Immature natural killer cell (primary cell): ENCODE results near the gene TERF2IP. TPM values are rescaled to one million over a fixed set of nuclear protein-coding genes. Genes with fewer than 3 reads are reported as not detected.

ENCODE experiments used
- DNase-seq, 3 donors: peaks; one replicate each; pipeline ENCODE4 v3.0.0; 2022; ENCODE audit warnings: mixed read lengths in 1 of 3
- H3K27ac Mint-ChIP-seq, 6 donors: one replicate each; pipeline ENCODE4 v1.8.0; 2020; ENCODE audit warnings: mixed read lengths in 6 of 6, mild to moderate bottlenecking in 5 of 6, inconsistent platforms in 4 of 6, moderate library complexity in 3 of 6
- H3K27me3 Mint-ChIP-seq, 3 donors: one replicate each; pipeline ENCODE4 v1.8.0; 2020 to 2021; ENCODE audit warnings: low read depth in 3 of 3, mild to moderate bottlenecking in 3 of 3, mixed read lengths in 3 of 3, moderate library complexity in 3 of 3, inconsistent platforms in 1 of 3
- H3K36me3 Mint-ChIP-seq, 3 donors: one replicate each; pipeline ENCODE4 v1.8.0; 2020; ENCODE audit warnings: mixed read lengths in 3 of 3, inconsistent platforms in 2 of 3, mild to moderate bottlenecking in 2 of 3
- H3K4me1 Mint-ChIP-seq, 2 donors: one replicate each; pipeline ENCODE4 v1.8.0; 2020; ENCODE audit warnings: inconsistent platforms in 2 of 2, mild to moderate bottlenecking in 2 of 2, mixed read lengths in 2 of 2, moderate library complexity in 1 of 2
- H3K4me3 Mint-ChIP-seq, 5 donors: one replicate each; pipeline ENCODE4 v1.8.0; 2020; ENCODE audit warnings: mild to moderate bottlenecking in 5 of 5, mixed read lengths in 5 of 5, inconsistent platforms in 3 of 5, moderate library complexity in 3 of 5
- H3K9me3 Mint-ChIP-seq, 6 donors: one replicate each; pipeline ENCODE4 v1.8.0; 2020; ENCODE audit warnings: mild to moderate bottlenecking in 6 of 6, mixed read lengths in 6 of 6, inconsistent platforms in 4 of 6, moderate library complexity in 3 of 6
- polyA plus RNA-seq, 3 donors: library from polyadenylated mRNA; unstranded; fragments of 300-500 nt; fragmentation: Illumina TruSeq; gene quantifications; one replicate each; pipeline ENCODE4 v1.2.3, GENCODE V29; 2021

Gene TERF2IP
- 100 to 1,000 TPM; 118 to 179 (median 152) TPM for polyA plus RNA-seq

GRCh38 chr16:75647492-75648264 is at the start of gene TERF2IP, which contains the start of gene KARS1:
Gene TERF2IP (plus strand): TSS chr16:75647773. CDS start chr16:75647883, 110 bp downstream.
Gene KARS1 (minus strand): TSS chr16:75647665. CDS start chr16:75647639, 26 bp downstream.
- peak within 1 kb of the TSS; percentile 98 to 100 (median 99) for H3K4me3 Mint-ChIP-seq
- no peaks in the 10 kb centered on the region for H3K9me3 Mint-ChIP-seq
- peak within 1 kb of the TSS; percentile 96 to 99 (median 98) for H3K27ac Mint-ChIP-seq
- DNase-seq, result peak; percentile 95 to 96 (median 95)
- peaks cover 62 to 76% of the 10 kb centered on the region in 2 donors for H3K4me1 Mint-ChIP-seq
- H3K27me3 Mint-ChIP-seq, result peaks cover 7 to 16% (median 14%) of the 10 kb centered on the region in 3 donors
- peaks cover 6 to 9% (median 8%) of the 10 kb centered on the region in 3 donors for H3K36me3 Mint-ChIP-seq

DNA sequence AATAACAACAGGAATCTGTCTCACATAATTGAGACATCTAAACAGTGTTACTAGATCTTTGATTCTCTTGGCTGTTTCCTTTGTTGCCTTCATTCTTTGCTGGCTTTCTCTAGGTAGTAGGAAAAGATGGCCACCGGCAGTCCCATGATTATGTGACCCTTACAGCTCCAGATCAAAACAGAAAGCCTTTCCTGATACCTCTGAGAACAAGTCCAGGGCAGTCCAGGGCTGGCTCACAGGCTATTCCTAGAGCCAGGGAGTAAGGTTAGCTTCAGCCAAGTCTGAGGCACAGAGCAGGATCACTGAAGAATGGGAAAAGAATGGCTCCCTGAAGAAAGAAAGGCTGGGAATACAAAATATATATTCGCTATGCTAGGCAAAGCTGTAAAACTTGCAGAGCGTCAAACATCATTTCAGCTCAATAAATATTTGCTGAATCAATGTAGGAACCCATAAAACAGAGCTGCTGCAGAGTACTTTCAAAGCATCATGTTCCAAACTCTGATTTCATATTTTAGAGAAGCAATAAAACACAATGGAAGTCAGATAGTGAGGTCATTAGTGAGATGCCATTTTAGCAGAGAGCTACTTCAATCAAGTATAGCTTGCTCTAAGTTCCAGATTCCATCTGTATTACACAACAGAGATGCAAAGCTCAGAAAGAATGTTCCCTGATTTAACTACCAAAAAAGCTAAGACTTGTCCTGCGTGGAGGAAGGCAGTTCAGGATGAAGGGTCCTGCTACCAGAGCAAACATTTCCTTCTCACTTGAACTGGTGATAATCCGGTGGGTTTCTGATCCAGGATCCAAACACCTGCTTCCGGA is 47.9 kb upstream of the TERF2IP start:
- H3K9me3 Mint-ChIP-seq, result no peaks in the 10 kb centered on the region
- H3K4me3 Mint-ChIP-seq, result no peak overlapping the region
- no peak overlapping the region for H3K27ac Mint-ChIP-seq
- DNase-seq, result no peak
- H3K36me3 Mint-ChIP-seq, result peaks cover 36 to 59% (median 48%) of the 10 kb centered on the region in 3 donors
- H3K4me1 Mint-ChIP-seq, result no peaks in the 10 kb centered on the region
- H3K27me3 Mint-ChIP-seq, result no peaks in the 10 kb centered on the region

DNA sequence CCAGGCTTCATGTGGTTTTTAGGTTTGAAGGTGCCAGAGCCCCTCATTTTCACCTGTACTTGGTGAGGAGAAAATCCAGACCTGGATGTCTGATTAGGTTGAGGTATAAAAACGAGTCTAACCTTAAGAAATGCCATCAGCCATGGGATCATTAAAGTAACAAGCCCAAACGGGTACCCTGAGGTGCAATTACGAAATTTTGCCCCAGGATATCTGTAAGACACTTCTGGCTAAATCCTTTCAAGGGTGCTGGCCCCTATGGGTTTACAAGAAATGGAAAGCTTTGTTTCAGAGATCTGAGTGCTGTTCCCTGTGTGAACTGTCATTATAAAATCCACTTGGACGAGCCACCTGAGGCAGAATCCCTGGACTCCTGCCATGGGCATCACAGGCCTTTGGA is 44.3 kb upstream of the TERF2IP start:
- H3K36me3 Mint-ChIP-seq, result peaks cover 23 to 49% (median 28%) of the 10 kb centered on the region in 3 donors
- H3K4me3 Mint-ChIP-seq, result no peak overlapping the region
- no peaks in the 10 kb centered on the region for H3K9me3 Mint-ChIP-seq
- no peak overlapping the region for H3K27ac Mint-ChIP-seq
- no peaks in the 10 kb centered on the region for H3K4me1 Mint-ChIP-seq
- no peak for DNase-seq
- H3K27me3 Mint-ChIP-seq, result no peaks in the 10 kb centered on the region

GRCh38 chr16:75606507-75606906 is 41.1 kb upstream of the TERF2IP start:
- H3K27me3 Mint-ChIP-seq, result no peaks in the 10 kb centered on the region
- H3K9me3 Mint-ChIP-seq, result no peaks in the 10 kb centered on the region
- H3K4me1 Mint-ChIP-seq, result no peaks in the 10 kb centered on the region
- H3K4me3 Mint-ChIP-seq, result no peak overlapping the region
- DNase-seq, result no peak
- no peak overlapping the region for H3K27ac Mint-ChIP-seq
- peaks cover 11 to 34% (median 17%) of the 10 kb centered on the region in 3 donors for H3K36me3 Mint-ChIP-seq

DNA sequence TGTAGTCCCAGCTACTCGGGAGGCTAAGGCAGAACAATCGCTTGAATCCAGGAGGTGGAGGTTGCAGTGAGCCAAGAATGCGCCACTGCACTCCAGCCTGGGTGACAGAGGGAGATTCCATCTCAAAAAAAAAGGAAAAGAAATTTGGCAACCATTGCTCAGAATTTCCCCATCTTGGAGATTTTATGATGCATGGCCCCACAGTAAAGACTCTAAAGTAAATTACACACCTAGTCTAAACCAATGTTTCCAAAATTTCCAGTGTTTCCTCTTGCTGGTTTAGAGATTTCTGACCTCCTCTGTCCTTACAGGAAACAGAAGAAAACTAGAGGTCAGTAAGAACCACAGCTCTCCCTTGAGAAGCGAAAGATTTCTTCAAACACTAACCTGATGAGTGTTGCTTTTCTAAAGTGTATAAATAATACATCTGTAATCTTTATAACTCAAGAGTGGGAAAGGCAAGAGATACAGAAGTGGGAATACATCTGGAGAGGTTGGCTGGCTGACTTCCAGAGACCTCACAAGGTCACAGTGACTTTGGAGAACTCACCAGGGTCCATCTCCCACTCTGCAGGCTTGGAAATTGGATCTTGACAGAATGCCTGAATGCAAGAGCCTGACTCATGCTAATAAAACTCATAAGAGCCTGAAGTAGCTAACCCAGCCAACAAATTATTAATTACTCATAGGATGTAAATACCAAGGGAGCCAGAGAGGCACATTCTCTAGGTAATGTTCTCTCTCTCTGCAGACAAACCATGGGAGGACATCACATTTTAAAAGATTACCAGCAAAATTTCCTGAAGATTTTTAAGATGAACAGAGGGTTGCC is 33.3 kb upstream of the TERF2IP start:
- Mint-ChIP-seq H3K27ac (no peak overlapping the region), H3K4me3 (no peak overlapping the region), H3K27me3 (peaks cover 0 to 1% (median 0%) of the 10 kb centered on the region in 3 donors), H3K4me1 (peaks cover 0 to 3% of the 10 kb centered on the region in 2 donors), H3K36me3 (peaks cover 15 to 46% (median 18%) of the 10 kb centered on the region in 3 donors), H3K9me3 (no peaks in the 10 kb centered on the region)
- DNase-seq, result no peak

GRCh38 chr16:75615619-75616018 is 32.0 kb upstream of the TERF2IP start:
- H3K4me3 Mint-ChIP-seq, result no peak overlapping the region
- no peaks in the 10 kb centered on the region for H3K9me3 Mint-ChIP-seq
- no peak for DNase-seq
- peaks cover 4 to 5% of the 10 kb centered on the region in 2 donors for H3K4me1 Mint-ChIP-seq
- H3K36me3 Mint-ChIP-seq, result peaks cover 15 to 51% (median 23%) of the 10 kb centered on the region in 3 donors
- H3K27me3 Mint-ChIP-seq, result peaks cover 0 to 4% (median 1%) of the 10 kb centered on the region in 3 donors
- H3K27ac Mint-ChIP-seq, result peak overlapping the region in 1 of 6 donors; percentile 75

DNA sequence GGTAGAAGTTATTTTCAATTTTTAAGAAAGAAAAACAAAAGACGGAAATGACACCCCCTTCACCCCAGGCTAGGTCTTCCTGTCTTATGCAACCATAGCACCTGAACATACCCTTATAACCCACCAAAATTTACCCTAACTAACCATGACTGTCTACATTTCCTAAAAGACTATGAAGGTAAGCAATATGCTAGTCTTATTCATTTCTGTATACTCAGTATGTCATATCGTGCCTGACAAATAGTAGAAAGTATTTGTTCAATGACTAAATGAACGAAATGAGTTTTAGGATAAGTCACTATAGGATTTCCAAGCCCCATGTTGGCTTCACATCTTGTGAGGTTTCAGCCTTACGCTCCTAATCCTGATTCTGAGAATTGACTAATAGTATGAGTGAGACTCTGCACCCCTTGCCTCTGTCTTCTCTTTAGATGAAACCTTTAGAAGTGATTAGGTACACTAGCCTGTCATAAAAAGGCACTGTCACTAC is 31.0 kb upstream of the TERF2IP start:
- DNase-seq, result no peak
- peaks cover 0 to 4% (median 1%) of the 10 kb centered on the region in 3 donors for H3K27me3 Mint-ChIP-seq
- no peaks in the 10 kb centered on the region for H3K9me3 Mint-ChIP-seq
- peaks cover 12 to 15% of the 10 kb centered on the region in 2 donors for H3K4me1 Mint-ChIP-seq
- H3K4me3 Mint-ChIP-seq, result peak overlapping the region in 1 of 5 donors; percentile 7
- H3K36me3 Mint-ChIP-seq, result peaks cover 15 to 53% (median 23%) of the 10 kb centered on the region in 3 donors
- H3K27ac Mint-ChIP-seq, result peak overlapping the region in 4 of 6 donors; percentile 50 to 75 (median 64)

- Mint-ChIP-seq H3K4me3 (no peak overlapping the region), H3K27ac (no peak overlapping the region), H3K36me3 (peaks cover 15 to 52% (median 23%) of the 10 kb centered on the region in 3 donors)
Observed at GRCh38 chr16:75617121-75617520, 30.5 kb upstream of the TERF2IP start.

GRCh38 chr16:75618780-75619179 is 28.8 kb upstream of the TERF2IP start:
- H3K4me1 Mint-ChIP-seq, result peaks cover 29 to 36% of the 10 kb centered on the region in 2 donors
- H3K9me3 Mint-ChIP-seq, result no peaks in the 10 kb centered on the region
- DNase-seq, result no peak
- peaks cover 5 to 11% (median 9%) of the 10 kb centered on the region in 3 donors for H3K27me3 Mint-ChIP-seq
- peaks cover 9 to 42% (median 16%) of the 10 kb centered on the region in 3 donors for H3K36me3 Mint-ChIP-seq
- H3K4me3 Mint-ChIP-seq, result no peak overlapping the region
- H3K27ac Mint-ChIP-seq, result peak overlapping the region in 2 of 6 donors; percentile 15 to 17

More at GRCh38 chr16:75617121-75617520, 30.5 kb upstream of the TERF2IP start:
- DNase-seq, result no peak
- peaks cover 18 to 20% of the 10 kb centered on the region in 2 donors for H3K4me1 Mint-ChIP-seq
- peaks cover 0 to 6% (median 1%) of the 10 kb centered on the region in 3 donors for H3K27me3 Mint-ChIP-seq
- no peaks in the 10 kb centered on the region for H3K9me3 Mint-ChIP-seq

DNA sequence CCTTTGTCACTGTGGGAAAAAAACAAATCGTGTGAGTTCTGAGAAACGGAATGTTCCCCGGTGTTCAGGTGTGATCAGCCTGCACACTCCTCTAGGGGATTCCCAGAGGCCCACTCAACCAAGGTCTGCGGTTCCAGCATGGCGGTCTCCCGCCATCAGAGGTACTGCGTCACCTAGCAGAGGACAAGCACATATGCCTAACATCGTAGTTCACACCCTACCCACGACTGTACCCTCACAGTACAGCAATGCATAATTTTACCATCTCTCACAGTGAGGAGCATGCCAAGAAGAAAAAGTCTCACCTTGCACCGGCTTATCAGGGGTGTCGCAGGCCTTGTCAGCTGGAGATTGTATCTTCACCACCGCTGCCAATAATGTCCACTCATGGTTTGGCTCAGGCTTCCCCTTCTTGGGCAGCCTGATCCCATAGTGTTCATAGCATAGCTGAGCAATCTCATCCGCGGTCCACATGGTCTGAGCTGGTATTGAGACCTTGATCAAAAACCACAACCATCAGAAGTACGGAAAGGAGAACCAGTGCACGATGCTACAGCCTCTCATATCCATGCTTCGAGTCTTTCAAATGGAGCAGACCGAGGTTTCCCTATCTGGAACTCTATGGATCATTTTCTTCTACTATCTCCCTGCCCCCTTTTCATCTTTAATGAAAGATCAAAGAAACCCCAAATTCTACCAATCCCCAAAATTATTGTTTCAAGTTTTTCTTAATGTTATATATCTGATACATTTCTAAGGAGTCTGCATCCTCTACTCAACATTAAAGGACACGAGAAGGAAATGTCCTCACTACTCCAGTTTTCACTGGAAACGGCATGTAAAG is 27.0 kb upstream of the TERF2IP start:
- Mint-ChIP-seq H3K27ac (peak overlapping the region; percentile 21 to 98 (median 84)), H3K27me3 (peaks cover 5 to 15% (median 9%) of the 10 kb centered on the region in 3 donors), H3K4me1 (peaks cover 29 to 42% of the 10 kb centered on the region in 2 donors), H3K9me3 (no peaks in the 10 kb centered on the region), H3K4me3 (peak overlapping the region in 2 of 5 donors; percentile 25 to 59), H3K36me3 (peaks cover 9 to 31% (median 10%) of the 10 kb centered on the region in 3 donors)
- peak in 2 of 3 donors; percentile 15 to 75 for DNase-seq

DNA sequence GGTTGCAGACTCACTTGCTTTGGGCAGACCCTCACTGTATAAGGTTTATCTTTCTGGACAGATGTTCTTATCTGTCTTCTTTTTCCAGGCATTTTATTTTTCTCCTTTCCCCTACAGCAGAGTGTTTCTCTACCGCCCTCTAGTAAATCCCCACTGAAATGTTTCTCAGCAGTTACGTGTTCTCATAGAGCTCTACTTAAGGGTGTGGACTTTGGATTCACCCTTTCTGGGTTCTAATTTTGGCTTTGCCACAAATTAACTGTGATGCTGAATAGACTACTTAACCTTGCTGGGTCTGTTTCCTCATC is 26.4 kb upstream of the TERF2IP start:
- Mint-ChIP-seq H3K4me1 (peaks cover 29 to 42% of the 10 kb centered on the region in 2 donors), H3K27me3 (peaks cover 5 to 16% (median 9%) of the 10 kb centered on the region in 3 donors), H3K36me3 (peaks cover 9 to 28% (median 9%) of the 10 kb centered on the region in 3 donors), H3K27ac (peak overlapping the region in 5 of 6 donors; percentile 18 to 98 (median 91)), H3K9me3 (no peaks in the 10 kb centered on the region), H3K4me3 (peak overlapping the region in 2 of 5 donors; percentile 59 to 98)
- DNase-seq, result no peak
